Islet precursor cell (in vitro differentiated cells): Measurements from ENCODE around the gene CUL3.

Experiments
- DNase-seq: peaks from one replicate; pipeline ENCODE4 v3.0.0-alpha.2; 2018

The CUL3 gene

GRCh38 chr2:224579411-224579810, 5.8 kb downstream of the CUL3 start:
- DNase-seq = no peak

GRCh38 chr2:224577541-224577940, 7.6 kb downstream of the CUL3 start:
- no peak for DNase-seq

- no peak for DNase-seq
Measured at GRCh38 chr2:224576088-224576715, 9.0 kb downstream of the CUL3 start.

- no peak for DNase-seq
Measured at GRCh38 chr2:224574423-224575084, 10.6 kb downstream of the CUL3 start.

- DNase-seq = no peak
Measured at GRCh38 chr2:224573724-224574123, 11.4 kb downstream of the CUL3 start.

- DNase-seq = no peak
Measured at GRCh38 chr2:224572338-224572737, 12.8 kb downstream of the CUL3 start.

- DNase-seq = no peak
Measured at GRCh38 chr2:224570328-224570993, 14.7 kb downstream of the CUL3 start.

- no peak for DNase-seq
Measured at GRCh38 chr2:224569654-224570053, 15.5 kb downstream of the CUL3 start.

- no peak for DNase-seq
Measured at GRCh38 chr2:224565452-224566035, 19.6 kb downstream of the CUL3 start.

- no peak for DNase-seq
Measured at GRCh38 chr2:224563537-224563936, 21.6 kb downstream of the CUL3 start.

GRCh38 chr2:224562831-224563230, 22.3 kb downstream of the CUL3 start:
- DNase-seq = no peak

GRCh38 chr2:224561234-224562005, 23.7 kb downstream of the CUL3 start:
- DNase-seq = no peak

- DNase-seq = no peak
Measured at GRCh38 chr2:224560549-224560948, 24.6 kb downstream of the CUL3 start.

GRCh38 chr2:224557610-224558009, 27.6 kb downstream of the CUL3 start:
- no peak for DNase-seq

- DNase-seq = no peak
Measured at GRCh38 chr2:224556381-224556780, 28.8 kb downstream of the CUL3 start.

GRCh38 chr2:224555823-224556366, 29.3 kb downstream of the CUL3 start:
- no peak for DNase-seq

GRCh38 chr2:224552771-224553170, 32.4 kb downstream of the CUL3 start:
- no peak for DNase-seq

GRCh38 chr2:224551693-224552092, 33.5 kb downstream of the CUL3 start:
- no peak for DNase-seq

- DNase-seq = no peak
Measured at GRCh38 chr2:224546926-224547325, 38.2 kb downstream of the CUL3 start.

- DNase-seq = no peak
Measured at GRCh38 chr2:224545884-224546644, 39.1 kb downstream of the CUL3 start.

- no peak for DNase-seq
Measured at GRCh38 chr2:224543939-224544338, 41.2 kb downstream of the CUL3 start.

GRCh38 chr2:224538561-224539138, 46.5 kb downstream of the CUL3 start:
- no peak for DNase-seq
